Left renal cortex interstitium (tissue), 4 donors: ENCODE results near the gene PYM1. TPM values are rescaled to one million over a fixed set of nuclear protein-coding genes. Genes with fewer than 3 reads are reported as not detected.

Source experiments
- polyA plus RNA-seq, 4 donors: library from polyadenylated mRNA; unstranded; fragments of 120-200 nt; gene quantifications; one replicate each; pipeline ENCODE4 v1.2.1, GENCODE V29; 2013; ENCODE audit not compliant: insufficient read length in 4 of 4

The PYM1 gene
- polyA plus RNA-seq, 4 donors = 34.9 to 41.9 (median 36.4) TPM

Other genes with a start within 250 kb of the PYM1 start
- 10 to 100 TPM; 20.1 to 54.8 (median 33.9) TPM for gene ITGA7, start 220.0 kb downstream of the PYM1 start, polyA plus RNA-seq
- 100 to 1,000 TPM; 115 to 162 (median 121) TPM for gene BLOC1S1, start 211.8 kb downstream of the PYM1 start, polyA plus RNA-seq
- 10 to 100 TPM; 18.7 to 39.4 (median 30.1) TPM for gene RDH5, start 207.5 kb downstream of the PYM1 start, polyA plus RNA-seq
- 100 to 1,000 TPM; 607 to 729 (median 660) TPM for gene CD63, start 198.9 kb downstream of the PYM1 start, polyA plus RNA-seq
- 10 to 100 TPM; 18.2 to 29.2 (median 23.1) TPM for gene GDF11, start 184.8 kb downstream of the PYM1 start, polyA plus RNA-seq
- 100 to 1,000 TPM in 3 of 4 donors, 10 to 100 TPM in 1; 98.8 to 156 (median 114) TPM for gene SARNP, start 110.2 kb downstream of the PYM1 start, polyA plus RNA-seq
- gene ORMDL2, start 109.9 kb downstream of the PYM1 start, polyA plus RNA-seq = 10 to 100 TPM; 27.9 to 37.4 (median 31.0) TPM
- 10 to 100 TPM; 40.0 to 51.0 (median 45.3) TPM for gene DNAJC14, start 98.3 kb downstream of the PYM1 start, polyA plus RNA-seq
- 1 to 10 TPM in 2 of 4 donors, under 1 TPM in 2; 0.69 to 1.2 (median 1.0) TPM for gene MMP19, start 85.0 kb downstream of the PYM1 start, polyA plus RNA-seq
- 10 to 100 TPM; 15.8 to 26.4 (median 21.8) TPM for gene DGKA, start 3.3 kb upstream of the PYM1 start, polyA plus RNA-seq
- 1 to 10 TPM; 3.3 to 4.6 (median 4.2) TPM for gene PMEL, start 38.1 kb upstream of the PYM1 start, polyA plus RNA-seq
- gene CDK2, start 38.9 kb upstream of the PYM1 start, polyA plus RNA-seq = 10 to 100 TPM; 52.0 to 75.1 (median 67.0) TPM
- 100 to 1,000 TPM; 155 to 162 (median 160) TPM for gene RAB5B, start 46.2 kb upstream of the PYM1 start, polyA plus RNA-seq
- 10 to 100 TPM; 40.9 to 57.7 (median 52.6) TPM for gene SUOX, start 69.4 kb upstream of the PYM1 start, polyA plus RNA-seq
- gene IKZF4, start 93.1 kb upstream of the PYM1 start, polyA plus RNA-seq = 10 to 100 TPM; 13.9 to 26.8 (median 19.6) TPM
- gene RPS26, start 114.0 kb upstream of the PYM1 start, polyA plus RNA-seq = 100 to 1,000 TPM; 119 to 541 (median 268) TPM
- gene ERBB3, start 152.3 kb upstream of the PYM1 start, polyA plus RNA-seq = 100 to 1,000 TPM in 1 of 4 donors, 10 to 100 TPM in 3; 57.6 to 108 (median 87.7) TPM
- 100 to 1,000 TPM; 148 to 165 (median 156) TPM for gene PA2G4, start 176.7 kb upstream of the PYM1 start, polyA plus RNA-seq
- 1,000 to 10,000 TPM; 4,437 to 5,971 (median 5,319) TPM for gene RPL41, start 188.7 kb upstream of the PYM1 start, polyA plus RNA-seq
- gene ZC3H10, start 190.4 kb upstream of the PYM1 start, polyA plus RNA-seq = 1 to 10 TPM; 5.8 to 8.4 (median 6.2) TPM
- 10 to 100 TPM; 74.7 to 87.1 (median 75.3) TPM for gene ESYT1, start 200.4 kb upstream of the PYM1 start, polyA plus RNA-seq
- 100 to 1,000 TPM; 158 to 212 (median 171) TPM for gene MYL6B, start 224.7 kb upstream of the PYM1 start, polyA plus RNA-seq
- gene MYL6, start 230.5 kb upstream of the PYM1 start, polyA plus RNA-seq = 1,000 to 10,000 TPM; 1,610 to 2,370 (median 1,767) TPM